GDM1 (cell line): ENCODE measurements around the gene RAB3GAP2.
"Not testable (repeated sequence)": the region's sequence is repeated elsewhere in the genome, so short reads cannot be mapped to it uniquely, and the experiment has no call there.

Source experiments
- DNase-seq: peaks from one replicate; lab custom pipeline; 2025; lab: John Stamatoyannopoulos, UW

The RAB3GAP2 gene, protein sequence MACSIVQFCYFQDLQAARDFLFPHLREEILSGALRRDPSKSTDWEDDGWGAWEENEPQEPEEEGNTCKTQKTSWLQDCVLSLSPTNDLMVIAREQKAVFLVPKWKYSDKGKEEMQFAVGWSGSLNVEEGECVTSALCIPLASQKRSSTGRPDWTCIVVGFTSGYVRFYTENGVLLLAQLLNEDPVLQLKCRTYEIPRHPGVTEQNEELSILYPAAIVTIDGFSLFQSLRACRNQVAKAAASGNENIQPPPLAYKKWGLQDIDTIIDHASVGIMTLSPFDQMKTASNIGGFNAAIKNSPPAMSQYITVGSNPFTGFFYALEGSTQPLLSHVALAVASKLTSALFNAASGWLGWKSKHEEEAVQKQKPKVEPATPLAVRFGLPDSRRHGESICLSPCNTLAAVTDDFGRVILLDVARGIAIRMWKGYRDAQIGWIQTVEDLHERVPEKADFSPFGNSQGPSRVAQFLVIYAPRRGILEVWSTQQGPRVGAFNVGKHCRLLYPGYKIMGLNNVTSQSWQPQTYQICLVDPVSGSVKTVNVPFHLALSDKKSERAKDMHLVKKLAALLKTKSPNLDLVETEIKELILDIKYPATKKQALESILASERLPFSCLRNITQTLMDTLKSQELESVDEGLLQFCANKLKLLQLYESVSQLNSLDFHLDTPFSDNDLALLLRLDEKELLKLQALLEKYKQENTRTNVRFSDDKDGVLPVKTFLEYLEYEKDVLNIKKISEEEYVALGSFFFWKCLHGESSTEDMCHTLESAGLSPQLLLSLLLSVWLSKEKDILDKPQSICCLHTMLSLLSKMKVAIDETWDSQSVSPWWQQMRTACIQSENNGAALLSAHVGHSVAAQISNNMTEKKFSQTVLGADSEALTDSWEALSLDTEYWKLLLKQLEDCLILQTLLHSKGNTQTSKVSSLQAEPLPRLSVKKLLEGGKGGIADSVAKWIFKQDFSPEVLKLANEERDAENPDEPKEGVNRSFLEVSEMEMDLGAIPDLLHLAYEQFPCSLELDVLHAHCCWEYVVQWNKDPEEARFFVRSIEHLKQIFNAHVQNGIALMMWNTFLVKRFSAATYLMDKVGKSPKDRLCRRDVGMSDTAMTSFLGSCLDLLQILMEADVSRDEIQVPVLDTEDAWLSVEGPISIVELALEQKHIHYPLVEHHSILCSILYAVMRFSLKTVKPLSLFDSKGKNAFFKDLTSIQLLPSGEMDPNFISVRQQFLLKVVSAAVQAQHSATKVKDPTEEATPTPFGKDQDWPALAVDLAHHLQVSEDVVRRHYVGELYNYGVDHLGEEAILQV (N-terminal part only)

DNA sequence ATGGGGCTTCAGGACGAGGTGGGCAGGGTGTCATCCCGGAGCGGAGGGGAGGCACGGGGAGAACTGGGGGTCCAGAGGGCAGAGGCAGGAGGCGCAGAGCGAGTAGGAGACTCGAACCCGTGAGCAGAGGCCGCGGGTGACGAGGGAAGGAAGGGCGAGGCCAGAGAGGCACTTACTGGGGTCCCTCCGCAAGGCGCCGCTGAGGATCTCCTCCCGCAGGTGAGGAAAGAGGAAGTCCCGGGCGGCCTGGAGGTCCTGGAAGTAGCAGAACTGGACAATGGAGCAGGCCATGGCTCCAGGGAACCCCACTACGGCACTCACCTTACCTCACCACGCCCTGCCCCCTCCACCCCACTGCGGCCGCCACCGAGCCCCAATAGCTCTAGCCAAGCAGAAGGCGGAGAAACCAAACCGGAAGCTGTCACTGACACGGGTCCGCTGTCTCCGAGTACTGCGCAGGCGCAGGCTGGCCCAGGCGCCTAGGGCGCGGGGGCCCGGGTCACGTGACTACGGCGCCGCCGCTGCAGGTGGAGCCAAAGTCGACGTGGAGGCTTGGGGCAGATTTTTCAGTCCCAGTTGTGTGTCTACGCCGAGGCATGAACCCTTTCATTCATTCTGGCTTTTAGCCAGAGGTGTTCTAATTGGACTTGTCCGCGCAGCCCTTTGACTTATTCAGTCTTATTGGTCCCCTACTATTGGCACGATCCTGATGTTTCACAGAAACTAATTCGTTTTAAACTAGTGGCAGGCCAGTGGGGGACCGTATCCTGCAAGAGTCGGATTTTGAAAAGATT lies at the start of gene RAB3GAP2:
RAB3GAP2 (minus strand) TSS at position 407 of the 794 bp plus-strand sequence; CDS start at position 291, 116 bp downstream.
- peak; percentile 90 for DNase-seq

DNA sequence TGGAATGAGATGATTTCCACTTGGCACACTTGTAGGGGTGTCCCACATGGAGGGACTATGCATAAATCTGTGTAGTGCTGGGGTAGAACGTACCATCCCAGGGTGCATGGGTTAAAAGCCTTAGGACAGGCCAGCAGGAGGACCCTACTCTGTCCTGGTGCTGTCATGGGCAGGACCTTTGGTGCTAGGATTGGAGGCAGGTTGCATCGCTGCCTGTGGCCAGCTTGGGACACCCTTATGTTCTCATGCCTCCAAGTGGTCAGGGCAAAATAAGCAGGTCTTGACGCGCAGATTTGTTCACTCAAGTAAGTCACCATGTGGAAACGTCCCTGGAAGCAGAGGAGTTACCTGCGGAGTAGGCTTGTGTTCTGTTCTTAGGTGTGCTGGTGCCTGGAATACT lies 49.5 kb upstream of the RAB3GAP2 start:
- DNase-seq: no peak

GRCh38 chr1:220320709-220321108 lies 48.5 kb upstream of the RAB3GAP2 start:
- DNase-seq: no peak

DNA sequence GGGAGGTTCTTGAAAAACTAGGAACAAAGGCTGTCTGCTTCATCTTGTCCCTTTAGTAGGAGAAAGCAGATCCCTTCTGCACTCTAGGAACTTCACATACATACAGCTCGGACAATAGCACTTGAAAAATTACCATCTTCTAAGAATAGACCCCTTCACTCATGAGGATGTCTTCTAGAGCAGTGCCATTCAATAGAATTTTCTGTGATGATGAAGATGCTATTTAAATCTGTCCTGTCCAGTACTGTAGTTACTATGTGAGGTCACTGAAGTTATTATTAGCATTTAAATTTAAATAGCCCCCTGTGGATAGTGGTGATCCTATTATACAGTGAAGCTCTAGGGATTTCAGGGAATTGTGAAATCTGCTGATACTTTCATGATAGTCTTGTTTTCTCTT lies 46.4 kb upstream of the RAB3GAP2 start:
- no peak for DNase-seq

DNA sequence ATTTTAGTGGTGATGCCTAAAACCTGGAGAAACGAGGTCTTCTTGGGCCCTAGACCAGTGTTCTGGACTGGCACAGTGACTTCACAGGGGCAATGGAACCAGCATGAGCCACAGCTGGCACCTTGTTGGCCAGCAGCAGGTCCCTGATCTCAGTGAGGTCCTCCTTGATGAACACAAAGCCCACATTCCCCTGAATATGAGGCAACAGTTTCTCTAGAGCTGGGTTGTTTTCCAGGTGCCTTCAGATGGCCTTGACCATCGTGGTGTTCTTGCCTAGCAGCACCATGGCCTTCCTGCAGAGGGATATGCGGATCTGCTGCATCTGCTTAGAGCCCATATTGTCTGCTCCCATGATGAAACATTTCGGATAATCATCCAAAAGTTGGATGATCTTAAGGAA lies 44.9 kb upstream of the RAB3GAP2 start:
- no peak for DNase-seq

DNA sequence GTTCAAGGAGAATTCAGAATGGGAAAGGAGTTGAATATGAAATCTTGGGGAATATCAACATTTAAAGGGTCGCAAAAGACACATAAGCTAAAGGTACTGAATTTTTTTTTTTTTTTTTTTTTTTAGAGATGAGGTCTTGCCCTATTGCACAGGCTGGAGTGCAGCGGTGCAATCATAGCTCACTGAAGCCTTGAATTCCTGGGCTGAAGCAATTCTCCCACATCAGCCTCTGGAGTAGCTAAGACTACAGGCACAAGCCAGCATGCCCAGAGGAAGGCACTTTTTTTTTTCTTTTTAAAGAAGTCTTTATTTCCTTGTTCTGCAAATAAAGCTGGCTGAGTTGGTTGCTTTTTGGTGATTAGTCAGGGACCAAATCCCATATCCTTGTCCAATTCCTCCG lies 44.1 kb upstream of the RAB3GAP2 start:
- DNase-seq: no peak

DNA sequence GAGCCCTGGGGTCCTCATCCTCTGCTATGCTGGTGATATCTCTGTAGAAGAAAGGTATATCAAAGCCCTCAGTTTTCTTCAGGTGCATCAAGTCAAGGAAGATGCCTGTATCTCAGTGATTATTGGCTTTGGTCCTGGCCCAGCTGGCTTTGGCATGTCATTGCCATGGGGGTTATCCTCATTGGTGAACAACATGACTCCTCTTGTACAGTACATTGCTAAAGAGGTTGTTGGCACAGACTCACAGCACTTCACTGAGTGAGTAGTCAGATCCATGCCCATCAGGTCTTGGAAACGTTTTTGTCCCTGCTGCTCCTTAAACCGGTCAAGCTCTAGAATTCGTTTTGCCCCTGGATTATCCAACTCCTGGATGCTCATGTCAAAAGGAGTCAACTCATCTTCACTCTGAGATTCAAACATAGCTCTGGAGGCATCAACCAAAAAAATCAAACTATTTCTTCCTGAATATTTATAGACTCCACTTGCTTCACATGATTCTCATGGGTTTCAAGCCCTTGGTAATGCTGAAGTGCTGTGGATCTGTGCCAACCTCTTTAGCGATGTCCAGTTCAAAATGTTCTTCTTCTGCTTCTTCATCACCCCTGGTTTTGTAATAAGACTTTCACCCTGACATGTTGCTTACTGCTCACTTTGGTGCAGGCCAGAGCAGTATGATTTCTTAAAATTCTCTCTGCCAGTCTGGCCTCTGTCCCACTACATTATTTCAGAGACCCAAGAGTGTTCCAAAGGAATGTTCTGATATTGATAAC lies 43.0 kb upstream of the RAB3GAP2 start:
- no peak for DNase-seq

DNA sequence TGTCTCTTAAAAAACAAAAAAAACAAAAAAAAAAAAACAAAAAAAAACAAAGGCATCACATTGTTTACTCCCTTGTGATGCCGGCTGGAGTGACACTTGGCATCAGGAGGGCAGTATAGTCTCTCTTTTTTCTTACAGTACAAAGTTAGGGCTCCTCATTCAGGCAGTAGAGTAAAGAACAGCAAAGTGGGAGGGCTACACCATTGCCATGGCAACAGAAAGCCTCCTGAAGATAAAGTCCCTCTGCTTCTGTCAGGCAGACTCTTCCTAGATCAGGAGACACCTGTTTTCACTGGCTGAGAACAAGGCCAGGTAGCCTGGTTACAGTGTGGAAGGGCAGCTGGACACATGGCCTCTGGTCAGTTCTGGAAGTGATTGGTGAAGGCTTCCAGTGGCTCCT lies 41.3 kb upstream of the RAB3GAP2 start:
- DNase-seq: no peak

- DNase-seq: not testable (repeated sequence)
Measured at GRCh38 chr1:220310147-220310546, 37.9 kb upstream of the RAB3GAP2 start.

GRCh38 chr1:220307607-220308006 lies 35.4 kb upstream of the RAB3GAP2 start:
- no peak for DNase-seq

GRCh38 chr1:220306339-220306738 lies 34.1 kb upstream of the RAB3GAP2 start:
- DNase-seq: no peak

- no peak for DNase-seq
Measured at GRCh38 chr1:220303871-220304270, 31.6 kb upstream of the RAB3GAP2 start.

DNA sequence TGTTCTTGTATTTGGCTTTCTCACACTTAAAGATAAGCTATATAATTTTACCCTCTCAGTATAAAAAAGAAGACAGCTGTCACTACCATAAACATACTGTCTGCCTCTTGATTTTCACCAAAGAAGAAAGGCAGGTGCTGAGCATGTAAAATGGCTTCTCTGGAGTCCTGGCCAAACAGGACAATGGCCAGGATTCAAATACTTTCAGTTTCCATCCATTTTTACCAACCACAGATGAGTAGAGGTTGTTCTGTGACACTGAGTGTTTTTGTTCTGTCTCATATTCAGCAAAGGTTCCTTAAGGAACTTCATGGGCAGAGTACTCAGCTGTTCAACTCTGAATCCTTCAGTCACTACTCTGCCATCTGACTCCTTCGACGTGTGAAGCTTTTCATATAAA lies 29.4 kb upstream of the RAB3GAP2 start:
- DNase-seq: no peak

- no peak for DNase-seq
Measured at GRCh38 chr1:220300442-220301121, 28.3 kb upstream of the RAB3GAP2 start.

DNA sequence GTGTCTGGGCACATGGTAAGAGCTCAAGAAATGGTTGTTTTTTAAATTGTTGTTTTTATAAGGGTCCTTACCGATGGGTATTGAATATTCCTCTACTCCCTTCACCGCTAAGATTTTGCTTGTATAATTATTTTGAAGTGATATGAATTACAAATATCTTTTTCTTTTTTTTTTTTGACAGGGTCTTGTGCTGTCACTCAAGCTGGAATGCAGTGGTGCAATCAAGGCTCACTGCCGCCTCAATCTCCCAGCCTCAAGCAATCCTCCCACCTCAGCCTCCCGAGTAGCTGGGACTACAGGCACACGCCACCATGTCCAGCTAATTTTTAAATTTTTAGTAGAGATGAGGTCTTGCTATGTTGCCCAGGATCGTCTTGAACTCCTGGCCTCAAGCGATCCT lies 27.1 kb upstream of the RAB3GAP2 start:
- DNase-seq: no peak

DNA sequence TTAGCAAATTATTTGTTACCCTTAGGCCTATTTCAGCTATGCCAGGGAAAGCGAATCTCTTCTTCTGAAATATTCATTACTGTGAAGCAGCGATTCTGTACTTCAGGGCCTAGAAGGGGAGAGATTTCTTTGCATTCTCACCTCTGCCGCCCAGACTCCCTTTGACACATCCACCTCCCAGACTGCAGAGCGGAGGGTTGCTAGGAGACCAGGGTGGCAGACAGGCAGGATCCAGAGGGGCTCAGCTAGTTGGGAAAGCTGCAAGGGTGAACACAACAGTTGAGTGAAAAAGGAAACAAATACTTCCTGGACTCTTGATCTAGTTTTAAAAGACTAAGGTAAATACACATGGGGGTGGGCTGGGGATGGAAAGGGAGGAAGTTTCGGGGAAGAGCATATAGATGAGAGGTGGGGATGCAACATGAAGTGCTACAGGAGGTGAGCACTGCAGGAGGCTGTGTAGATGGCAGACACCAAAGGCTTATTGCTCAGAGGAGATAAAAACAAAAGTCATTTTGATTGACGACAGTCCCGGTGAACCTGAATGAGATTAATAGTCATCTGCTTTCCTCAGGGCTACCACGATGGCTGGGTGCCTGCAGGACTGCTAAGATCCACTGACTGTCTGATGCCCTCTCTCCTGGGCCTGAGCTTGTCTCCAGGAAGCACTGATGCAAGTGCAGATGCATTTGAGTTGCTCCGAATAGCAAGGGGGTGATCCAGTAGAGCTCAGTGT lies 26.4 kb upstream of the RAB3GAP2 start:
- no peak for DNase-seq

DNA sequence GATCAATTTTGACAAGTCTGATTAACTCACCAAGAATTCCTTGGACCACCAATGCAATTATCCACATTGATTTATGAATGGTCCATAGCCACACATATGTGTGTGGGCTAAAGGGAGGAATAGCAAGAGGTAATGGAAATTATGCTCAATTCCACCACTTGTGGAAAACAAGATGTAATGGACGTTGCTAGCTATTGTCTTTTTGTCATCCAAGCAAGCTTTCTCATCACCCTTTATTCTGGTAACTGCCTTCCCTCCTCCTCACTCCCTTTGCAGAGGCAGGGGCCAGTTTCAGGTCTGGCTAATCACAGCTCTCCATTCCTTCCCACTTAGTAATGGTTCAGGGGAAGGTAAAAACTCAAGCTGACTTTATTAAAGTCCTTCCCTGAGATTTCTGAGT lies 24.7 kb upstream of the RAB3GAP2 start:
- no peak for DNase-seq

GRCh38 chr1:220294846-220295301 lies 22.6 kb upstream of the RAB3GAP2 start:
- no peak for DNase-seq

DNA sequence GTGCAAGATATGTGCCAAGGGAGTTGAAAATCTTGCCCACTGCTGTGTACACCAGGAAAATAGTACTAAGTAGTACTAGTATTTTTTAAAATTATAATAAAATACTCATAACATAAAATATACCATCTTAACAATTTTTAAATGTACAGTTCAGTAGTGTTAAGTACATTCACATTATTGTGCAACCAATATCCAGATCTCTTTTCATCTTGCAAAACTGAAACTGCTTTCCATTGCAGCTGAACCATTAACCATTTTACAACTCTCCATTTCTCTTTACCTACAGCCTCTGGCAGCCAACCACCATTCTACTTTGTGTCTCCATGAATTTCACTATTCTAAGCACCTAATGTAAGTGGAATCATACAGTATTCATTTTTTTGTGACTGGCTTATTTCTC lies 19.3 kb upstream of the RAB3GAP2 start:
- no peak for DNase-seq
